HepG2 (cell line): ENCODE results near the gene LNPK. TPM values are rescaled to one million over a fixed set of nuclear protein-coding genes. Genes with fewer than 3 reads are reported as not detected.
A peak's percentile ranks its signal among the peaks of the same experiment; 100 is the strongest.

Source experiments
- ATAC-seq: fragments of 200-7000 bp; cut with Tn5 transposase; 3 replicates; pipeline ENCODE4 v1.9.1; 2020; ENCODE audit warnings: mild to moderate bottlenecking, moderate library complexity
- BruUV-seq: library from RNA; stranded (reverse); fragments of 400-500 nt; replicated peaks from 2 replicates; lab custom pipeline; 2021; lab: Mats Ljungman, UMichigan
- CTCF ChIA-PET: fragments of 300-600 bp; formaldehyde crosslinking; extraction: SDS; loops from one replicate; lab custom pipeline; 2021; ENCODE audit warnings: low total read pairs, inconsistent platforms, low intra/inter-chr PET ratio; lab: Yijun Ruan, JAX
- POLR2A ChIA-PET: fragments of 350-600 bp; sonication (Branson Sonifier 250); formaldehyde crosslinking; loops from one replicate; lab custom pipeline; 2020; ENCODE audit warnings: antibody characterized with exemption, inconsistent platforms; lab: Yijun Ruan, JAX
- DNase-seq: peaks from one replicate; pipeline ENCODE4 v3.0.0-alpha.2; 2015; ENCODE audit warnings: low spot score
- FAIRE-seq: peaks from 3 replicates; lab custom pipeline; 2011; peaks lifted over from hg19 to GRCh38; lab: Jason Lieb, UNC
- H2AFZ ChIP-seq: one replicate; pipeline ENCODE4 v1.6.1; 2011; ENCODE audit warnings: low read length, inconsistent platforms
- H3K27ac ChIP-seq: fragments of 300-600 bp; 3 replicates; pipeline ENCODE4 v1.8.0; 2011; ENCODE audit warnings: mixed run types, mild to moderate bottlenecking, mixed read lengths, low read length, inconsistent platforms; ENCODE audit not compliant: insufficient read depth; ENCODE audit errors: extremely low read length
- H3K27me3 ChIP-seq, 2 experiments: fragments of 200-600 bp in 1 of 2; 2 replicates in 1 of 2; 3 replicates in 1 of 2; pipeline versions ENCODE4 v1.6.0 to v1.8.0; 2011; ENCODE audit warnings: low read length in 2 of 2, mild to moderate bottlenecking in 2 of 2, moderate library complexity in 2 of 2, inconsistent platforms in 1 of 2; ENCODE audit not compliant: insufficient read depth in 2 of 2, control insufficient read depth in 1 of 2
- H3K36me3 ChIP-seq, 2 experiments: fragments of 200-600 bp in 1 of 2; replicated peaks in 1 of 2; 2 replicates in 1 of 2; 3 replicates in 1 of 2; pipeline versions ENCODE4 v1.5.1 to v1.8.0; 2011; ENCODE audit warnings: low read length in 2 of 2, inconsistent platforms in 1 of 2; ENCODE audit not compliant: insufficient read depth in 2 of 2, control insufficient read depth in 1 of 2
- H3K4me1 ChIP-seq: 2 replicates; pipeline ENCODE4 v1.5.1; 2012; ENCODE audit warnings: low read length, inconsistent platforms; ENCODE audit not compliant: insufficient read depth
- H3K4me2 ChIP-seq: 2 replicates; pipeline ENCODE4 v1.6.0; 2011; ENCODE audit warnings: low read depth, low read length, inconsistent platforms
- H3K4me3 ChIP-seq, 3 experiments: fragments of 200-600 bp in 1 of 3; sonication (generic), shearing (Covaris generic) in 1 of 3; replicated peaks in 1 of 3; 2 replicates each; pipeline ENCODE4 v1.5.1; 2011 to 2016; ENCODE audit warnings: low read length in 3 of 3, inconsistent platforms in 2 of 3, low read depth in 2 of 3, mild to moderate bottlenecking in 2 of 3, control low read depth in 1 of 3, mixed read lengths in 1 of 3; ENCODE audit not compliant: insufficient read depth in 1 of 3
- H3K79me2 ChIP-seq: one replicate; pipeline ENCODE4 v1.6.1; 2011; ENCODE audit warnings: low read length, inconsistent platforms; ENCODE audit not compliant: insufficient read depth
- H3K9ac ChIP-seq: 2 replicates; pipeline ENCODE4 v1.6.0; 2011; ENCODE audit warnings: mild to moderate bottlenecking, low read depth, low read length, inconsistent platforms; ENCODE audit not compliant: insufficient read depth
- H3K9me3 ChIP-seq: 2 replicates; pipeline ENCODE4 v1.5.1; 2012; ENCODE audit warnings: mild to moderate bottlenecking, low read length
- H4K20me1 ChIP-seq: 2 replicates; pipeline ENCODE4 v1.6.0; 2011; ENCODE audit warnings: inconsistent platforms, mild to moderate bottlenecking, low read length, moderate library complexity; ENCODE audit not compliant: insufficient read depth
- AFF4 ChIP-seq: sonication (generic); formaldehyde crosslinking; IDR thresholded peaks from 2 replicates; pipeline ENCODE4 v1.4.0; 2020; ENCODE audit warnings: missing genetic modification reagents
- ATF1 ChIP-seq: IDR thresholded peaks from 2 replicates; pipeline ENCODE4 v1.6.1; 2016; ENCODE audit warnings: mild to moderate bottlenecking, control low read depth
- CHCHD3 ChIP-seq: sonication (generic); formaldehyde crosslinking; IDR thresholded peaks from 2 replicates; pipeline ENCODE4 v1.8.0; 2022; ENCODE audit warnings: mild to moderate bottlenecking, missing genetic modification reagents, moderate library complexity
- DPF2 ChIP-seq: sonication (generic); formaldehyde crosslinking; IDR thresholded peaks from 2 replicates; pipeline ENCODE4 v1.4.0; 2020; ENCODE audit warnings: mild to moderate bottlenecking, low read depth, missing genetic modification reagents, borderline replicate concordance
- HNF4G ChIP-seq, 2 experiments: sonication (generic) in 1 of 2; formaldehyde crosslinking in 1 of 2; IDR thresholded peaks; 2 replicates each; pipeline versions ENCODE4 v1.4.0 to v1.6.1; 2011 to 2020; ENCODE audit warnings: borderline replicate concordance in 2 of 2, low read depth in 2 of 2, mild to moderate bottlenecking in 2 of 2, low read length in 1 of 2, missing genetic modification reagents in 1 of 2, moderate library complexity in 1 of 2
- HOXD1 ChIP-seq: sonication (generic); formaldehyde crosslinking; IDR thresholded peaks from 2 replicates; pipeline ENCODE4 v1.5.0; 2020; ENCODE audit warnings: missing genetic modification reagents
- JUND ChIP-seq: sonication (generic); formaldehyde crosslinking; IDR thresholded peaks from 2 replicates; pipeline ENCODE4 v1.8.0; 2022; ENCODE audit warnings: mild to moderate bottlenecking, missing genetic modification reagents
- NCOA1 ChIP-seq: sonication (generic); formaldehyde crosslinking; IDR thresholded peaks from 2 replicates; pipeline ENCODE4 v1.9.0; 2021; ENCODE audit warnings: missing genetic modification reagents
- NPAS2 ChIP-seq: sonication (generic); formaldehyde crosslinking; IDR thresholded peaks from 2 replicates; pipeline ENCODE4 v1.8.0; 2022; ENCODE audit warnings: mild to moderate bottlenecking, missing genetic modification reagents, borderline replicate concordance
- PPARG ChIP-seq: conservative IDR thresholded peaks from 2 replicates; pipeline ENCODE4 v1.6.1; 2016; ENCODE audit warnings: missing biosample characterization, missing genetic modification reagents
- SALL1 ChIP-seq: sonication (generic); formaldehyde crosslinking; IDR thresholded peaks from 2 replicates; pipeline ENCODE4 v1.8.0; 2022; ENCODE audit warnings: mild to moderate bottlenecking, missing genetic modification reagents
- SNAPC5 ChIP-seq: sonication (generic); formaldehyde crosslinking; IDR thresholded peaks from 2 replicates; pipeline ENCODE4 v1.8.1; 2023; ENCODE audit warnings: mild to moderate bottlenecking, missing genetic modification reagents, borderline replicate concordance
- ZFX ChIP-seq: sonication (generic); formaldehyde crosslinking; IDR thresholded peaks from 2 replicates; pipeline ENCODE4 v1.4.0; 2020; ENCODE audit warnings: mild to moderate bottlenecking, low read depth, missing genetic modification reagents, moderate library complexity
- ZNF576 ChIP-seq: sonication (generic); formaldehyde crosslinking; IDR thresholded peaks from 2 replicates; pipeline ENCODE4 v1.4.0; 2020; ENCODE audit warnings: mild to moderate bottlenecking, missing genetic modification reagents
- ZNF660 ChIP-seq: sonication (generic); formaldehyde crosslinking; IDR thresholded peaks from 2 replicates; pipeline ENCODE4 v1.5.1; 2020; ENCODE audit warnings: mild to moderate bottlenecking, low read depth, missing genetic modification reagents, borderline replicate concordance
- ZNF747 ChIP-seq: sonication (generic); formaldehyde crosslinking; IDR thresholded peaks from 2 replicates; pipeline ENCODE4 v1.8.1; 2023; ENCODE audit warnings: missing genetic modification reagents, mild to moderate bottlenecking, borderline replicate concordance
- ZNF883 ChIP-seq: sonication (generic); formaldehyde crosslinking; IDR thresholded peaks from 2 replicates; pipeline ENCODE4 v1.5.1; 2020; ENCODE audit warnings: mild to moderate bottlenecking, missing genetic modification reagents; ENCODE audit errors: not compliant biosample characterization
- WGBS: methylation state at CpG from one replicate; pipeline ENCODE4 v1.1.6; 2017; ENCODE audit warnings: low lambda C conversion rate; 5-methylcytosine and 5-hydroxymethylcytosine counted together
- in situ Hi-C: cut with HindIII; loops from 2 replicates; pipeline ENCODE4 v1.10.0; 2017; ENCODE audit warnings: low pct_unique_long_range_greater_than_20kb; ENCODE audit not compliant: extremely low pct_ligation_motif_present
- intact Hi-C: fragments of 100-400 bp; cut with micrococcal nuclease; formaldehyde crosslinking; loops from one replicate; pipeline ENCODE4 v1.10.0; 2022; ENCODE audit not compliant: unreplicated experiment
- polyA plus RNA-seq, 8 experiments: library from polyadenylated mRNA; depleted of rRNA in 3 of 8; stranded (reverse) in 7 of 8; unstranded in 1 of 8; fragments of >200 nt; fragmentation: Illumina TruSeq in 4 of 8; extraction: Trizol in 4 of 8; gene quantifications; 2 replicates each; pipeline versions ENCODE4 v1.2.1 to v1.2.3, GENCODE V29; 2011 to 2016; ENCODE audit warnings: low read depth in 4 of 8, missing spikeins in 1 of 8, mixed read lengths in 1 of 8; ENCODE audit not compliant: insufficient read depth in 1 of 8
- total RNA-seq, 5 experiments: library from RNA; depleted of rRNA; stranded (reverse); fragments of >200 nt; fragmentation: Illumina TruSeq; extraction: Trizol; gene quantifications; 2 replicates each; pipeline ENCODE4 v1.2.3, GENCODE V29; 2016; ENCODE audit warnings: low read depth in 1 of 5

The LNPK gene
- total and polyA plus RNA-seq, 2 of the 13 experiments (the other 11 are each of a cell fraction or from before 2014, with no cell fraction given) = 25.4 to 26.1 TPM

GRCh38 chr2:175892046-175892445 is 110.0 kb downstream of the LNPK start (continued):
- TF ChIP-seq AFF4 (no peak), ZNF660 (no peak), ZNF883 (CRISPR knock-in tag) (no peak), ZFX (CRISPR knock-in tag) (no peak), PPARG (CRISPR knock-in tag) (no peak), ATF1 (CRISPR knock-in tag) (no peak), NPAS2 (CRISPR knock-in tag) (no peak), HNF4G (IDR thresholded peaks at IDR 0.05; ENCODE audit: borderline replicate concordance, low read depth, low read length) (no peak), HNF4G (CRISPR knock-in tag; IDR thresholded peaks at IDR 0.05; ENCODE audit: borderline replicate concordance, low read depth) (no peak)
- TF ChIP-seq, all 625 proteins: peak for 0

- Histone ChIP-seq H3K36me3 (no peaks in the 10 kb centered on the region), H3K27me3 (peaks cover 2 to 29% of the 10 kb centered on the region in 2 experiments; a peak in 3 of 5 replicates), H3K4me3 (no peak overlapping the region), H2AFZ (no peak overlapping the region), H3K4me1 (no peaks in the 10 kb centered on the region), H3K9ac (no peak overlapping the region), H3K9me3 (no peaks in the 10 kb centered on the region), H3K27ac (no peak overlapping the region), H4K20me1 (no peaks in the 10 kb centered on the region; the same call in 1 of the 2 replicates), H3K79me2 (no peaks in the 10 kb centered on the region), H3K4me2 (no peak overlapping the region)
- FAIRE-seq (no peak), DNase-seq (peak; percentile 4), ATAC-seq (no peak)
- BruUV-seq = no TSS peak
- intact Hi-C loops (no loop called here), in situ Hi-C loops (no loop called here)
- ChIA-PET CTCF (no interaction called here), POLR2A (no interaction called here)
- WGBS = 35% methylated on average over 9 of the region's 9 CpGs
- TF ChIP-seq HOXD1 (no peak), CHCHD3 (CRISPR knock-in tag) (no peak), SALL1 (CRISPR knock-in tag) (no peak), ZNF747 (CRISPR knock-in tag) (no peak), JUND (CRISPR knock-in tag) (no peak), DPF2 (CRISPR knock-in tag) (no peak), SNAPC5 (CRISPR knock-in tag) (no peak), ZNF576 (CRISPR knock-in tag) (no peak), NCOA1 (CRISPR knock-in tag) (no peak)
Observed at GRCh38 chr2:175890636-175891242, 111.3 kb downstream of the LNPK start.
